IMR-90 (cell line): ENCODE results near the gene ZNF827. TPM values are rescaled to one million over a fixed set of nuclear protein-coding genes. Genes with fewer than 3 reads are reported as not detected.

Experiments
- ATAC-seq: fragments of 200-7000 bp; cut with Tn5 transposase; 2 replicates; pipeline ENCODE4 v1.9.1; 2020; ENCODE audit warnings: low read depth, mild to moderate bottlenecking, moderate library complexity
- BruUV-seq: library from RNA; stranded (reverse); fragments of 400-500 nt; replicated peaks from 2 replicates; lab custom pipeline; 2021; lab: Mats Ljungman, UMichigan
- CTCF ChIA-PET: fragments of 300-600 bp; formaldehyde crosslinking; extraction: SDS; loops from one replicate; lab custom pipeline; 2021; ENCODE audit warnings: antibody characterized with exemption; lab: Yijun Ruan, JAX
- POLR2A ChIA-PET: fragments of 300-600 bp; sonication (Branson Sonifier 250); formaldehyde crosslinking; loops from one replicate; lab custom pipeline; 2022; ENCODE audit warnings: antibody characterized with exemption; ENCODE audit not compliant: unreplicated experiment; lab: Charles Lee
- DNase-seq: peaks from one replicate; pipeline ENCODE4 v3.0.0; 2013
- H2AFZ ChIP-seq: replicated peaks from 2 replicates; pipeline ENCODE3; 2013; ENCODE audit warnings: low read length, mild to moderate bottlenecking; ENCODE audit not compliant: poor library complexity
- H2AK5ac ChIP-seq: 2 replicates; pipeline ENCODE4 v1.6.1; 2013; ENCODE audit warnings: low read depth, low read length, inconsistent platforms
- H2AK9ac ChIP-seq: replicated peaks from 2 replicates; pipeline ENCODE3; 2013; ENCODE audit warnings: mild to moderate bottlenecking, low read depth, low read length, moderate library complexity; ENCODE audit not compliant: poor library complexity
- H2BK120ac ChIP-seq: 2 replicates; pipeline ENCODE4 v1.6.1; 2013; ENCODE audit warnings: low read depth, low read length, inconsistent platforms
- H2BK15ac ChIP-seq: 3 replicates; pipeline ENCODE4 v1.6.1; 2013; ENCODE audit warnings: low read depth, low read length, inconsistent platforms
- H2BK20ac ChIP-seq: 2 replicates; pipeline ENCODE4 v1.6.1; 2013; ENCODE audit warnings: low read depth, mild to moderate bottlenecking, inconsistent platforms, low read length, moderate library complexity
- H2BK5ac ChIP-seq: 2 replicates; pipeline ENCODE4 v1.6.1; 2013; ENCODE audit warnings: mild to moderate bottlenecking, low read depth, low read length, inconsistent platforms; ENCODE audit not compliant: poor library complexity, severe bottlenecking
- H3K14ac ChIP-seq: replicated peaks from 2 replicates; pipeline ENCODE4 v1.6.1; 2013; ENCODE audit warnings: low read depth, low read length, inconsistent platforms
- H3K18ac ChIP-seq: 2 replicates; pipeline ENCODE4 v1.6.1; 2013; ENCODE audit warnings: low read depth, low read length, control low read depth
- H3K23ac ChIP-seq: 2 replicates; pipeline ENCODE4 v1.6.1; 2013; ENCODE audit warnings: low read depth, low read length, inconsistent platforms
- H3K27ac ChIP-seq: 2 replicates; pipeline ENCODE4 v1.5.1; 2013; ENCODE audit warnings: mild to moderate bottlenecking, control low read depth, low read length; ENCODE audit not compliant: insufficient read depth
- H3K27me3 ChIP-seq: 2 replicates; pipeline ENCODE4 v1.6.1; 2013; ENCODE audit warnings: low read length; ENCODE audit not compliant: control insufficient read depth, insufficient read depth
- H3K36me3 ChIP-seq: 2 replicates; pipeline ENCODE4 v1.6.1; 2013; ENCODE audit warnings: low read length, mixed read lengths; ENCODE audit not compliant: control insufficient read depth, insufficient read depth
- H3K4ac ChIP-seq: 2 replicates; pipeline ENCODE4 v1.6.1; 2013; ENCODE audit warnings: low read depth, low read length, inconsistent platforms
- H3K4me1 ChIP-seq: 2 replicates; pipeline ENCODE4 v1.6.1; 2013; ENCODE audit warnings: low read length, mixed read lengths; ENCODE audit not compliant: control insufficient read depth, insufficient read depth
- H3K4me2 ChIP-seq: 2 replicates; pipeline ENCODE4 v1.6.1; 2013; ENCODE audit warnings: low read depth, mild to moderate bottlenecking, control low read depth, low read length, moderate library complexity
- H3K4me3 ChIP-seq: 2 replicates; pipeline ENCODE4 v1.5.1; 2013; ENCODE audit warnings: low read depth, mild to moderate bottlenecking, control low read depth, low read length, moderate library complexity; ENCODE audit not compliant: insufficient read depth
- H3K56ac ChIP-seq: 2 replicates; pipeline ENCODE4 v1.6.1; 2013; ENCODE audit warnings: low read length, inconsistent platforms; ENCODE audit not compliant: insufficient read depth; ENCODE audit errors: extremely low read depth
- H3K79me1 ChIP-seq, 2 experiments: 2 replicates each; pipeline ENCODE4 v1.6.1; 2013; ENCODE audit warnings: low read length in 2 of 2, inconsistent platforms in 1 of 2, low read depth in 1 of 2
- H3K9ac ChIP-seq: 2 replicates; pipeline ENCODE4 v1.6.1; 2013; ENCODE audit warnings: low read depth, low read length, control low read depth
- H3K9me1 ChIP-seq: 2 replicates; pipeline ENCODE4 v1.6.1; 2013; ENCODE audit warnings: low read length, inconsistent platforms; ENCODE audit not compliant: insufficient read depth
- H3K9me3 ChIP-seq: 2 replicates; pipeline ENCODE4 v1.6.1; 2013; ENCODE audit warnings: low read length; ENCODE audit not compliant: control insufficient read depth, insufficient read depth
- H4K20me1 ChIP-seq: 2 replicates; pipeline ENCODE4 v1.6.1; 2013; ENCODE audit warnings: low read length, inconsistent platforms; ENCODE audit not compliant: insufficient read depth
- H4K5ac ChIP-seq: 2 replicates; pipeline ENCODE4 v1.6.1; 2013; ENCODE audit warnings: mild to moderate bottlenecking, low read depth, low read length, control low read depth
- H4K8ac ChIP-seq, 2 experiments: 2 replicates each; pipeline ENCODE4 v1.6.1; 2013; ENCODE audit warnings: low read depth in 2 of 2, low read length in 2 of 2, control low read depth in 1 of 2, inconsistent platforms in 1 of 2
- H4K91ac ChIP-seq: 2 replicates; pipeline ENCODE4 v1.6.1; 2013; ENCODE audit warnings: low read depth, low read length, inconsistent platforms; ENCODE audit not compliant: insufficient read depth
- CEBPB ChIP-seq: IDR thresholded peaks from 2 replicates; pipeline ENCODE4 v1.6.1; 2012; ENCODE audit warnings: low read depth, low read length, improper control_type of control experiment
- ELK1 ChIP-seq: fragments of 150-350 bp; IDR thresholded peaks from 2 replicates; pipeline ENCODE4 v1.6.1; 2016; ENCODE audit warnings: low read depth, mild to moderate bottlenecking, low read length, moderate library complexity, borderline replicate concordance
- FOS ChIP-seq: fragments of 150-350 bp; IDR thresholded peaks from 2 replicates; pipeline ENCODE4 v1.6.1; 2016; ENCODE audit warnings: low read depth, low read length
- MAZ ChIP-seq: IDR thresholded peaks from 2 replicates; pipeline ENCODE4 v1.6.1; 2012; ENCODE audit warnings: low read depth, mild to moderate bottlenecking, low read length, improper control_type of control experiment, moderate library complexity, borderline replicate concordance
- MXI1 ChIP-seq: IDR thresholded peaks from 2 replicates; pipeline ENCODE4 v1.6.1; 2012; ENCODE audit warnings: low read depth, mild to moderate bottlenecking, low read length, moderate library complexity, borderline replicate concordance
- NFE2L2 ChIP-seq: fragments of 150-350 bp; IDR thresholded peaks from 2 replicates; pipeline ENCODE4 v1.6.1; 2016; ENCODE audit warnings: low read depth, mild to moderate bottlenecking, low read length
- POLR2A ChIP-seq: IDR thresholded peaks from 2 replicates; pipeline ENCODE4 v1.6.1; 2012; ENCODE audit warnings: mild to moderate bottlenecking, low read depth, low read length
- RCOR1 ChIP-seq: IDR thresholded peaks from 2 replicates; pipeline ENCODE4 v1.6.1; 2012; ENCODE audit warnings: mild to moderate bottlenecking, low read length, improper control_type of control experiment; ENCODE audit not compliant: insufficient replicate concordance
- USF2 ChIP-seq: fragments of 150-350 bp; IDR thresholded peaks from 2 replicates; pipeline ENCODE4 v1.6.1; 2017; ENCODE audit warnings: mild to moderate bottlenecking, antibody characterized with exemption, low read length, low read depth
- WGBS, 2 experiments: methylation state at CpG; one replicate each; pipeline versions ENCODE4 v1.1.5 to v1.1.7; 2013; ENCODE audit warnings: missing lambda C conversion rate in 2 of 2; ENCODE audit not compliant: insufficient read length in 1 of 2; ENCODE audit errors: extremely low coverage in 2 of 2; 5-methylcytosine and 5-hydroxymethylcytosine counted together
- dilution Hi-C: fragments of 300-500 bp; cut with HindIII; formaldehyde crosslinking; loops from one replicate; pipeline ENCODE4 v1.14.3; 2018; ENCODE audit warnings: low sequenced_read_pairs; ENCODE audit not compliant: unreplicated experiment
- in situ Hi-C: fragments of 300-500 bp; cut with MboI; formaldehyde crosslinking; loops from 3 replicates; pipeline ENCODE4 v1.14.3; 2019; ENCODE audit warnings: low sequenced_read_pairs, inconsistent platforms, mixed read lengths
- intact Hi-C: fragments of 100-400 bp; cut with micrococcal nuclease; formaldehyde crosslinking; loops from 2 replicates; pipeline ENCODE4 v1.10.0; 2022
- polyA plus RNA-seq, 3 experiments: library from polyadenylated mRNA; depleted of rRNA; stranded (reverse); fragments of >200 nt; gene quantifications; 2 replicates each; pipeline ENCODE4 v1.2.3, GENCODE V29; 2012; ENCODE audit warnings: low replicate concordance in 1 of 3
- total RNA-seq: library from RNA; depleted of rRNA; stranded (reverse); fragments of >200 nt; gene quantifications from 2 replicates; pipeline ENCODE4 v1.2.3, GENCODE V29; 2012

Gene ZNF827
- total and polyA plus RNA-seq, 2 of the 4 experiments (the other 2 are of a cell fraction), result 6.6 to 31.7 TPM

- no peak for TF ChIP-seq ELK1
Observed at GRCh38 chr4:145734576-145735346, 203.9 kb downstream of the ZNF827 start (continued).

- H2BK15ac ChIP-seq, result peak overlapping the region; percentile 95
- H3K14ac ChIP-seq, result peak overlapping the region; percentile 99
- ATAC-seq, result no peak
- H2AK9ac ChIP-seq, result peak overlapping the region; percentile 99
- peaks cover 0 to 6% of the 10 kb centered on the region in 2 experiments; a peak in 2 of 4 replicates for H3K79me1 ChIP-seq
- H3K9me1 ChIP-seq, result peaks cover 19% of the 10 kb centered on the region
- WGBS, 2 experiments, result 74% methylated on average over 6 of the region's 7 CpGs; no CpG with 5 or more reads in 1 of the 2 experiments
- peak overlapping the region; percentile 92 for H3K27ac ChIP-seq
- peak overlapping the region; percentile 12; the same call in 1 of the 2 replicates for H3K4me3 ChIP-seq
- H3K18ac ChIP-seq, result peak overlapping the region; percentile 98
- peak overlapping the region; percentile 99 for H3K4ac ChIP-seq
- no peaks in the 10 kb centered on the region for H4K20me1 ChIP-seq
- H2BK120ac ChIP-seq, result peak overlapping the region; percentile 98
- ChIA-PET CTCF (no interaction called here), POLR2A (interaction anchor here (0.6 kb wide), 1 partner anchor 22 kb away, joined by 5 read pairs; no protein-coding TSS in a partner anchor)
- in situ Hi-C loops, result no loop called here
- peak overlapping the region; percentile 80 for H3K9ac ChIP-seq
- peak overlapping the region; percentile 93 to 98 for H4K8ac ChIP-seq
- peak overlapping the region; percentile 94 for H2AK5ac ChIP-seq
- H4K5ac ChIP-seq, result peak overlapping the region; percentile 94
- peak overlapping the region; percentile 77 for H3K4me2 ChIP-seq
- dilution Hi-C loops, result no loop called here
- H3K4me1 ChIP-seq, result peaks cover 28% of the 10 kb centered on the region
- H3K36me3 ChIP-seq, result no peaks in the 10 kb centered on the region
- peak overlapping the region; percentile 99 for H3K23ac ChIP-seq
- BruUV-seq, result no TSS peak
- H2BK20ac ChIP-seq, result peak overlapping the region; percentile 98
- H4K91ac ChIP-seq, result peak overlapping the region; percentile 99
- peak overlapping the region; percentile 97 for H3K56ac ChIP-seq
- H2AFZ ChIP-seq, result peak overlapping the region; percentile 87
- no peaks in the 10 kb centered on the region for H3K9me3 ChIP-seq
- DNase-seq, result no peak
- intact Hi-C loops, result loop anchor here (1.0 to 10.0 kb wide), 5 partner anchors 55 to 519 kb away; partner anchors contain the start of genes MMAA and SMAD1
- no peaks in the 10 kb centered on the region for H3K27me3 ChIP-seq
- peak overlapping the region; percentile 100 for H2BK5ac ChIP-seq
- no peak for TF ChIP-seq ELK1
- no peak for TF ChIP-seq POLR2A
- TF ChIP-seq CEBPB, result no peak
- TF ChIP-seq USF2, result no peak
- TF ChIP-seq MXI1, result no peak
- no peak for TF ChIP-seq MAZ
- no peak for TF ChIP-seq FOS
- no peak for TF ChIP-seq RCOR1
- TF ChIP-seq NFE2L2, result no peak
Observed at GRCh38 chr4:145734031-145734430, 204.6 kb downstream of the ZNF827 start.
